SK-N-MC (cell line): ENCODE data around the gene IGLON5.

Source experiments
- EZH2 ChIP-seq: fragments of 200-600 bp; sonication (generic); IDR thresholded peaks from one replicate; pipeline ENCODE4 v1.6.1; 2017; ENCODE audit warnings: antibody characterized with exemption
- POLR2AphosphoS5 ChIP-seq: IDR thresholded peaks from 2 replicates; pipeline ENCODE4 v1.6.1; 2012; ENCODE audit warnings: mild to moderate bottlenecking, low read depth, low read length, borderline replicate concordance

DNA sequence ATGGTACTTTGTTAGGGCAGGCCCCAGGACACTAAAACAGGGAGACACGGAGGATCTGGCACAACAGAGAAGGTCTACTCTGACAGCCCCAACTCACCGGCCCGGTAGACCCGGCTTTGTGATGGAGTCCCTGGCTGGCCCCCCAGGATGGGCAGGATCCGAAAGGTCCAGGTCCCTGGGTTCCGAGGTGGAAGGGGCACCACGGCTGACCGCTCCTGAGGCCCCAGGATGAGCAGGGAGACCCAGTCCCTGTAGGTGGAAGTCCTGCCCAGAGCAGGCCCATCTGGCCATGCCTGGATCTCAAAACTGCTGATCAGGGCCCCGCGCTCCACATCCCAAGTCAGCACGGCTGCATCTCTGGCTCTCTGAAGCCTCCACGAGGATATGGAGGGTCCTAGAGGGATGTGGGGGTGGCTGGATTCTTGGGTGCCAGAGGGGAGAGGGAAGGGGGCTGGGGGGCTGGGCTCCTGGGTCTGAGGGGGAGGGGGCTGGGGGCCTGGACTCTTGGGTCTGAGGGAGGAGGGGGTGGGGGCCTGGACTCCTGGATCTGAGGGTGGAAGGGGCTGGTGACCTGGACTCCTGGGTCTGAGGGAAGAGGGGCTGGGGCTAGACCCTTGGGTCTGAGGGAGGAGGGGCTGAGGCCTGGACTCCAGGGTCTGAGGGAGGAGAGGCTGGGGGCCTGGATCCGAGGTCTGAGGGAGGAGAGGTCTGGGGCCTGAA is 25.9 kb downstream of the IGLON5 start:
- TF ChIP-seq POLR2AphosphoS5 (no peak), EZH2 (no peak)
